Myometrial cell (primary cell): Measurements from ENCODE around the gene ZNF280D. TPM values are rescaled to one million over a fixed set of nuclear protein-coding genes. Genes with fewer than 3 reads are reported as not detected.

ENCODE experiments used
- total RNA-seq: library from RNA; depleted of rRNA; stranded (reverse); fragments of >200 nt; gene quantifications from 2 replicates; pipeline ENCODE4 v1.2.3, GENCODE V29; 2015

The ZNF280D gene, protein sequence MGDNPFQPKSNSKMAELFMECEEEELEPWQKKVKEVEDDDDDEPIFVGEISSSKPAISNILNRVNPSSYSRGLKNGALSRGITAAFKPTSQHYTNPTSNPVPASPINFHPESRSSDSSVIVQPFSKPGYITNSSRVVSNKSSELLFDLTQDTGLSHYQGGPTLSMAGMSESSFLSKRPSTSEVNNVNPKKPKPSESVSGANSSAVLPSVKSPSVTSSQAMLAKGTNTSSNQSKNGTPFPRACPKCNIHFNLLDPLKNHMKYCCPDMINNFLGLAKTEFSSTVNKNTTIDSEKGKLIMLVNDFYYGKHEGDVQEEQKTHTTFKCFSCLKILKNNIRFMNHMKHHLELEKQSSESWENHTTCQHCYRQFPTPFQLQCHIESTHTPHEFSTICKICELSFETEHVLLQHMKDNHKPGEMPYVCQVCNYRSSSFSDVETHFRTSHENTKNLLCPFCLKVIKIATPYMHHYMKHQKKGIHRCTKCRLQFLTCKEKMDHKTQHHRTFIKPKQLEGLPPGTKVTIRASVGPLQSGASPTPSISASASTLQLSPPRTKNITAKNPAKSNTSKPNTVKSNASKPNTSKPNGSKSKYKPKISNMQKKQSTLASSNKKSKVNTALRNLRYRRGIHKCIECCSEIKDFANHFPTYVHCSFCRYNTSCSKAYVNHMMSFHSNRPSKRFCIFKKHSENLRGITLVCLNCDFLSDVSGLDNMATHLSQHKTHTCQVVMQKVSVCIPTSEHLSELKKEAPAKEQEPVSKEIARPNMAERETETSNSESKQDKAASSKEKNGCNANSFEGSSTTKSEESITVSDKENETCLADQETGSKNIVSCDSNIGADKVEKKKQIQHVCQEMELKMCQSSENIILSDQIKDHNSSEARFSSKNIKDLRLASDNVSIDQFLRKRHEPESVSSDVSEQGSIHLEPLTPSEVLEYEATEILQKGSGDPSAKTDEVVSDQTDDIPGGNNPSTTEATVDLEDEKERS
- total RNA-seq = 13.8 and 14.1 TPM in 2 replicates

DNA sequence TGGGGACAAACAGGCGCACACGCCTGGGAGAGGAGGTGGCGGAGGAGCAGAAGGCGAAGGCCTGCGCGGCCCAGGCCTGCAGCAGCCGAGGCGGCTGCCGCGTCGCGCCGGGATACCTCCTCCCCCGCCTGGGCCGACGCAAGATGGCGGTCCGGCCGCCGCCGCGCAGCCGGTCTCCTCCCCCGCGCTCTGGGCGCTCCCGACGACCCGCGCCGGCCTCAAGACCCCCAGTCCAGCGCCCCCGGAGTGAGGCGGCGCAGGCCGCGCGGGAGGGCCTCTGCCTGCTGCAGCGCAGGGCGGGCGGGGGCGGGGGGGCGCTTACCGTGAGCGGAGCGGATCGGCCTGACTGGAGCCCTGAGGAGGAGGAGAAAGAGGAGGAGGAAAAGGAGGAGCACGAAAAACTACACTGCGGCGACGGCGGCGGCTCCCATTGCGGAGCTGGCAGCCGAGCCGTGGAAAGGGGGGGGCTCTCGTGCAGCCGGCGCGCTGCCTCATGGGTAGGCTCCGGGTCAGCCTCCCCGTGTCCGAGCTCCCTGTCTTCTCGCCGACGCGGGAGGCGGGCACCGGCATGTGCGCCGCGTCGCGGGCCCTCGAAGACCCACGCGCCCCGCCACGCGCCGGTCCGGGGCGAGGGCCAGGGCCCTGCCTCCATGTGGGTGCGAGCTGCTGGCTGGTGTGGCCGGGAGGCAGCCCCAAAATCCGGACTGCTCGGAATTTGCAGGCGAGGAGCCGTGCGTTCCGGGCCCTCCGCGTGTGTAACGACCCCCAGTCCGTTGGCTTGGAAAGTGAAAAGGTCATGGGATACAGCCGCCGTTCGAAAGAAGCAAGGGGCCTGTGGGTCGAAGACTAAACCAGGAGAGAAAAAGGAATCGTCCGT is at the start of gene ZNF280D:
ZNF280D (minus strand) TSS at position 374 of the 877 bp plus-strand sequence. CDS start 26,400 bp downstream, outside the sequence.

Other genes starting within 250 kb of the ZNF280D start
- gene TCF12, start 185.1 kb upstream of the ZNF280D start, total RNA-seq = 36.9 and 49.1 TPM in 2 replicates